ENCODE data around the gene ARHGEF10L. TPM values are rescaled to one million over a fixed set of nuclear protein-coding genes. Genes with fewer than 3 reads are reported as not detected.

The ARHGEF10L gene
- total RNA-seq, 1 donor from 2014 or later, result 3.1 TPM

DNA sequence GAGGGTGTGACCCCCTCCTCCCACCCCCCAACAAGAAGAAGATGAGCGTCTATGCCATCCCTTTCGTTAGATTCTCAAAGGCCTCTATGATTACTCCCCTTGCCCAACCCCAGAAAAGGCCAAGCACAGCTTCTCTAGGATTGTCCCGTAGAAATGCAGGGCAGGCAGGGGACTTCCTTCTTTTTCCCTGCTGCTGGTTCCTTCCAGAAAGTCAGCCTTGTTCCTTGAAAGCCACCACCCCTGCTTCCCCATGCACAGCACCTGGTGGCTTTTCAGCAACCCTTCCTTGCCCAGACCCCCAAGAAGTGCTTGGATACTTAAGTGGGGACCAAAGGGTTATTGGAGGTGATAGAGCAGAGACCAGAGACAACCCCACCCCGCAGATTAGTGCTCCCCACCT is 75.1 kb downstream of the ARHGEF10L start:
- H3K36me3 Mint-ChIP-seq (ENCODE audit: low read depth, unreplicated experiment), result no peaks in the 10 kb centered on the region
- no peak overlapping the region for H3K4me3 Mint-ChIP-seq (ENCODE audit: unreplicated experiment)
- peaks cover 3% of the 10 kb centered on the region for H3K4me1 Mint-ChIP-seq (ENCODE audit: unreplicated experiment)
- H3K9me3 Mint-ChIP-seq (ENCODE audit: unreplicated experiment), result no peaks in the 10 kb centered on the region
- H3K27me3 Mint-ChIP-seq (ENCODE audit: unreplicated experiment), result peaks cover 12% of the 10 kb centered on the region
- no peak overlapping the region for H3K27ac Mint-ChIP-seq (ENCODE audit: unreplicated experiment)
- DNase-seq (ENCODE audit: low spot score), result no peak
- TF ChIP-seq, protein P1, sequence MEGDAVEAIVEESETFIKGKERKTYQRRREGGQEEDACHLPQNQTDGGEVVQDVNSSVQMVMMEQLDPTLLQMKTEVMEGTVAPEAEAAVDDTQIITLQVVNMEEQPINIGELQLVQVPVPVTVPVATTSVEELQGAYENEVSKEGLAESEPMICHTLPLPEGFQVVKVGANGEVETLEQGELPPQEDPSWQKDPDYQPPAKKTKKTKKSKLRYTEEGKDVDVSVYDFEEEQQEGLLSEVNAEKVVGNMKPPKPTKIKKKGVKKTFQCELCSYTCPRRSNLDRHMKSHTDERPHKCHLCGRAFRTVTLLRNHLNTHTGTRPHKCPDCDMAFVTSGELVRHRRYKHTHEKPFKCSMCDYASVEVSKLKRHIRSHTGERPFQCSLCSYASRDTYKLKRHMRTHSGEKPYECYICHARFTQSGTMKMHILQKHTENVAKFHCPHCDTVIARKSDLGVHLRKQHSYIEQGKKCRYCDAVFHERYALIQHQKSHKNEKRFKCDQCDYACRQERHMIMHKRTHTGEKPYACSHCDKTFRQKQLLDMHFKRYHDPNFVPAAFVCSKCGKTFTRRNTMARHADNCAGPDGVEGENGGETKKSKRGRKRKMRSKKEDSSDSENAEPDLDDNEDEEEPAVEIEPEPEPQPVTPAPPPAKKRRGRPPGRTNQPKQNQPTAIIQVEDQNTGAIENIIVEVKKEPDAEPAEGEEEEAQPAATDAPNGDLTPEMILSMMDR (IDR thresholded peaks at IDR 0.05; ENCODE audit: unreplicated experiment), result no peak

DNA sequence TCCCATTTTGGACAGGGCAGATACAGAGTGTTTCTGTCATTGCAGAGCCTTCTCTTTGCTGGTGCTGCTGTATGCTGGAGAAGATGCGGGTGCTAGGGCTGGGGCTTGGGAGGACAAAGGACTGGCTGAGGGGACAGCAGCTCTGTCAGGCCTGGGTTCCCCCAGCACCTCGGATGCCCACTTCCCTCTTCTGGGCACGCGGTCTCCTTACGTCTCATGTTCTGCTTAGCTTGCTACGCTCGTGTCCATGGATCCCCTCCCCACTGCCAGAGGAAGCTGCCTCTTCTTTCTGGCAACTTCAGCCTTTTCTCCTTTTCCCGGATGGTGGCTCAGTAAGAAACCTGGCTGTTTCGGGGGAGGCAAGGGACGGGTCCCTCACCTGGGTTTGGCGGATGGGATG is 75.7 kb downstream of the ARHGEF10L start:
- Mint-ChIP-seq H3K27me3 (ENCODE audit: unreplicated experiment) (peaks cover 12% of the 10 kb centered on the region), H3K4me3 (ENCODE audit: unreplicated experiment) (no peak overlapping the region), H3K27ac (ENCODE audit: unreplicated experiment) (peak overlapping the region; percentile 30), H3K4me1 (ENCODE audit: unreplicated experiment) (peaks cover 3% of the 10 kb centered on the region), H3K36me3 (ENCODE audit: low read depth, unreplicated experiment) (no peaks in the 10 kb centered on the region), H3K9me3 (ENCODE audit: unreplicated experiment) (no peaks in the 10 kb centered on the region)
- no peak for DNase-seq (ENCODE audit: low spot score)
- TF ChIP-seq, protein P1 (IDR thresholded peaks at IDR 0.05; ENCODE audit: unreplicated experiment), result no peak

DNA sequence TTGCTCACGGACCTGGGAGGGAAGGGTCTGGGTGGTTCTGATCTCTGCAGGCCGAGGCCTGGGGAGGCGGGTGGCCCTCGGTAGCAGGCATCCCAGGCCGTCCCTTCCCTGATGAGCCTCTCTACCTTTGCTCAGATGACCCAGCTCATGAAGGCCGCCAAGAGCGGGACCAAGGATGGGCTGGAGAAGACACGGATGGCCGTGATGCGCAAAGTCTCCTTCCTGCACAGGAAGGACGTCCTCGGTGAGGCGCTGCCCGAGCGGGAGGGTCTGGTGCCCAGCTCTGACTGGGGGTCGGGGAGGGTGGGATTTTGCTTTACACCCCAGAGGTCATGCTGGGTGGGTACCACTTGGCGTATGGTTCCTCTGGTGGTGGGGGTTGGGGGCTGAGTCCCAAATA is 76.5 kb downstream of the ARHGEF10L start:
- peaks cover 14% of the 10 kb centered on the region for H3K27me3 Mint-ChIP-seq (ENCODE audit: unreplicated experiment)
- DNase-seq (ENCODE audit: low spot score), result no peak
- H3K27ac Mint-ChIP-seq (ENCODE audit: unreplicated experiment), result no peak overlapping the region
- H3K9me3 Mint-ChIP-seq (ENCODE audit: unreplicated experiment), result no peaks in the 10 kb centered on the region
- no peak overlapping the region for H3K4me3 Mint-ChIP-seq (ENCODE audit: unreplicated experiment)
- TF ChIP-seq, protein P1 (IDR thresholded peaks at IDR 0.05; ENCODE audit: unreplicated experiment), result no peak
- peaks cover 3% of the 10 kb centered on the region for H3K4me1 Mint-ChIP-seq (ENCODE audit: unreplicated experiment)
- H3K36me3 Mint-ChIP-seq (ENCODE audit: low read depth, unreplicated experiment), result no peaks in the 10 kb centered on the region

DNA sequence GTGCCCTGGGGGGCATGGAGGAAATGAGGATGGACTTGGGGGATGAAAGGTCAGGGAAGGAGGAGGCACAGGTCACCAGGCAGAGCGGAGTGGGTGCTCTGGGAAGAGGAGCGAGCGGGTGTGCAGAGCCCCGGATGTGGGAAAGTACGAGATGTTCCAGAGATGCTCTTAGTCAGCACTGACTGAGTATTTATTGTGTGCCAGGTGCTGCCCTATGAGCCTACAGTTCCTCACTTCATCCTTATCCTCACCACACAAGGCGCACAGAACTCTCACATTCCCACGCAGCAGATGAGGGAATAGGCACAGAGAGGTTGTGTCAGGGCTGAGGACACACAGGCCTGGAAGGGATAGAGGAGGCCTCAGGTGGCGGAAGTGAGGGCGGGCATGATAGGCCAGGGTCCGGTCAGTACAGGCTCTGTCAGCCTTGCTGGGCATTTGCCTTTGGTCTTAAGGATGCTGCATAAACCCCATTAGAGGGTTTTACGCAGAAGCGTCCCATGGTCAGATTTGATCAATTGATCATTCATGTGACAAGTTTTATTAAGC is 77.3 kb downstream of the ARHGEF10L start:
- Mint-ChIP-seq H3K27me3 (ENCODE audit: unreplicated experiment) (peaks cover 13% of the 10 kb centered on the region), H3K9me3 (ENCODE audit: unreplicated experiment) (no peaks in the 10 kb centered on the region), H3K4me3 (ENCODE audit: unreplicated experiment) (no peak overlapping the region), H3K27ac (ENCODE audit: unreplicated experiment) (no peak overlapping the region), H3K36me3 (ENCODE audit: low read depth, unreplicated experiment) (no peaks in the 10 kb centered on the region), H3K4me1 (ENCODE audit: unreplicated experiment) (peaks cover 3% of the 10 kb centered on the region)
- TF ChIP-seq, protein P1 (IDR thresholded peaks at IDR 0.05; ENCODE audit: unreplicated experiment), result no peak
- no peak for DNase-seq (ENCODE audit: low spot score)

DNA sequence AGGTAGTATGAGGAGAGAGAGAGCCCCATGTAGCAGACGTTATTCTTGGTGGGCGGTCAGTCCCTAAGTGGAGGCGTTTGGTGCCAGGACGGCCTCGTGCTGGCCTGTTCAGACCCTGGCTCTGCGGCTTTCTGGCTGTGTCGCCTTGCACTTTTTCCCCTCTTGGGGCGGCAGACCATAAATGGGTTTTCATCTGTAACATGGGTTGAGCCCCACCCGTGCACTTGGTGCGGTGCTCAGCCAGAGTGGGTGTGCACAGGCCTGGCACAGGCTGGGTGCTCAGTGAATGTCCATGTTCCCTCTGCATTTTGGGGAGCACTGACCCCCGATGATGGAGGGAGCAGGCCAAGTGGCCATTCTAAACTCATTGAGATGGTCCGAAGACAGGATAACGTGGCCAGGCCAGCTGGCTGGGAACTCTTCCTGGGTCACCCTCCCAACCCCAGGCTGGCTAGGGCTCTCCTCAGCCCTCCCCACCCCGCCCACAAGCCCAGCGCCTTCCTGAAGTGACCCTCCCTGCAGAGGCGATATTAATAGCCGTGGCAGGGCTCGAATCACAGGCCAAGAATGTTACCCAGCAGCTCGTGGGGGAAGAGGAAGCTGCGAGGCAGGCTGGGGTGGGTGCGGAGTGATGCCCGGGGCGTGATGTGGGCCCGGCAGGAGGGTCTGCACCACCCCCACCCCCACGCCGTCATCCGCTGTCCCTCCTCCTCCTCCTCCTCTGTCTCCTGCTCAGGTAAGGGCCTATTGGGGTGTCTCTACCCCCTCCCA is 78.5 kb downstream of the ARHGEF10L start:
- no peak for DNase-seq (ENCODE audit: low spot score)
- Mint-ChIP-seq H3K27ac (ENCODE audit: unreplicated experiment) (no peak overlapping the region), H3K4me3 (ENCODE audit: unreplicated experiment) (no peak overlapping the region), H3K36me3 (ENCODE audit: low read depth, unreplicated experiment) (no peaks in the 10 kb centered on the region), H3K9me3 (ENCODE audit: unreplicated experiment) (no peaks in the 10 kb centered on the region), H3K27me3 (ENCODE audit: unreplicated experiment) (peaks cover 13% of the 10 kb centered on the region), H3K4me1 (ENCODE audit: unreplicated experiment) (peaks cover 3% of the 10 kb centered on the region)
- TF ChIP-seq, protein P1 (IDR thresholded peaks at IDR 0.05; ENCODE audit: unreplicated experiment), result no peak
